LoVo (cell line): ENCODE measurements around the gene ABI1.
"Not testable (repeated sequence)": the region's sequence is repeated elsewhere in the genome, so short reads cannot be mapped to it uniquely, and the experiment has no call there.

Experiments
- DNase-seq: peaks from one replicate; pipeline ENCODE4 v3.0.0-alpha.2; 2016; ENCODE audit warnings: low spot score

ABI1 gene

GRCh38 chr10:26860443-26861204, at the start of gene ABI1:
TSS of gene ABI1 (minus strand) at chr10:26860958. CDS start at chr10:26860863, 95 bp downstream.
- DNase-seq: peak; percentile 98

GRCh38 chr10:26909753-26910152, 49.0 kb upstream of the ABI1 start:
- DNase-seq: no peak

- DNase-seq: not testable (repeated sequence)
These were observed 44.6 kb upstream of the ABI1 start for GRCh38 chr10:26905253-26905781.

- no peak for DNase-seq
These were observed 42.9 kb upstream of the ABI1 start for GRCh38 chr10:26903431-26904217.

GRCh38 chr10:26892306-26892923, 31.7 kb upstream of the ABI1 start:
- DNase-seq: not testable (repeated sequence)

GRCh38 chr10:26890956-26891355, 30.2 kb upstream of the ABI1 start:
- DNase-seq: no peak

GRCh38 chr10:26887611-26888215, 27.0 kb upstream of the ABI1 start:
- DNase-seq: no peak

- DNase-seq: peak; percentile 66
These were observed 21.0 kb upstream of the ABI1 start for GRCh38 chr10:26881600-26882331.

- no peak for DNase-seq
These were observed 19.0 kb upstream of the ABI1 start for GRCh38 chr10:26879744-26880143.

GRCh38 chr10:26870766-26871165, 10.0 kb upstream of the ABI1 start:
- no peak for DNase-seq

- no peak for DNase-seq
These were observed 8.8 kb upstream of the ABI1 start for GRCh38 chr10:26869528-26869927.

- no peak for DNase-seq
These were observed 2.8 kb upstream of the ABI1 start for GRCh38 chr10:26863351-26864076.

- DNase-seq: no peak
These were observed 644 bp upstream of the ABI1 start for GRCh38 chr10:26861205-26861998.

GRCh38 chr10:26860102-26860442, 686 bp downstream of the ABI1 start:
- DNase-seq: peak; percentile 75

- no peak for DNase-seq
These were observed 1.3 kb downstream of the ABI1 start for GRCh38 chr10:26859241-26860101.

GRCh38 chr10:26858707-26859034, 2.1 kb downstream of the ABI1 start:
- no peak for DNase-seq

- DNase-seq: no peak
These were observed 2.6 kb downstream of the ABI1 start for GRCh38 chr10:26857991-26858706.

GRCh38 chr10:26857553-26857952, 3.2 kb downstream of the ABI1 start:
- not testable (repeated sequence) for DNase-seq

GRCh38 chr10:26855186-26855585, 5.6 kb downstream of the ABI1 start:
- peak; percentile 14 for DNase-seq
